Right forelimb (tissue), 1 donor: Measurements from ENCODE around the gene TANGO6.
"Not testable (repeated sequence)": the region's sequence is repeated elsewhere in the genome, so short reads cannot be mapped to it uniquely, and the experiment has no call there.

Experiments used
- DNase-seq: peaks from one replicate; pipeline ENCODE4 v3.0.0-alpha.2; 2018

The TANGO6 gene

GRCh38 chr16:69019811-69020210, 176.5 kb downstream of the TANGO6 start:
- no peak for DNase-seq

GRCh38 chr16:69029121-69029520, 185.8 kb downstream of the TANGO6 start:
- DNase-seq: no peak

- no peak for DNase-seq
These were observed 188.6 kb downstream of the TANGO6 start for GRCh38 chr16:69031877-69032301.

GRCh38 chr16:69033151-69033949, 190.0 kb downstream of the TANGO6 start:
- DNase-seq: no peak

- DNase-seq: no peak
These were observed 192.0 kb downstream of the TANGO6 start for GRCh38 chr16:69035375-69035774.

GRCh38 chr16:69036399-69037091, 193.2 kb downstream of the TANGO6 start:
- DNase-seq: no peak

- DNase-seq: no peak
These were observed 194.2 kb downstream of the TANGO6 start for GRCh38 chr16:69037373-69038160.

- DNase-seq: no peak
These were observed 196.1 kb downstream of the TANGO6 start for GRCh38 chr16:69039333-69039941.

- DNase-seq: no peak
These were observed 197.0 kb downstream of the TANGO6 start for GRCh38 chr16:69040144-69040909.

- DNase-seq: no peak
These were observed 205.2 kb downstream of the TANGO6 start for GRCh38 chr16:69048328-69049120.

GRCh38 chr16:69049146-69049545, 205.8 kb downstream of the TANGO6 start:
- no peak for DNase-seq

- no peak for DNase-seq
These were observed 206.5 kb downstream of the TANGO6 start for GRCh38 chr16:69049603-69050375.

- DNase-seq: not testable (repeated sequence)
These were observed 208.1 kb downstream of the TANGO6 start for GRCh38 chr16:69051517-69051830.

GRCh38 chr16:69055008-69055407, 211.7 kb downstream of the TANGO6 start:
- DNase-seq: no peak

- DNase-seq: no peak
These were observed 212.6 kb downstream of the TANGO6 start for GRCh38 chr16:69055980-69056379.

- no peak for DNase-seq
These were observed 213.1 kb downstream of the TANGO6 start for GRCh38 chr16:69056421-69056820.

- no peak for DNase-seq
These were observed 214.4 kb downstream of the TANGO6 start for GRCh38 chr16:69057400-69058378.

- DNase-seq: not testable (repeated sequence)
These were observed 220.2 kb downstream of the TANGO6 start for GRCh38 chr16:69063491-69063890.

- no peak for DNase-seq
These were observed 220.9 kb downstream of the TANGO6 start for GRCh38 chr16:69064124-69064763.
